Endothelial cell of umbilical vein (primary cell): ENCODE measurements around the gene TDO2. TPM values are rescaled to one million over a fixed set of nuclear protein-coding genes. Genes with fewer than 3 reads are reported as not detected.

Experiments
- BruUV-seq: library from RNA; stranded (reverse); fragments of 400-500 nt; replicated peaks from 2 replicates; lab custom pipeline; 2021; lab: Mats Ljungman, UMichigan
- CTCF ChIA-PET: fragments of 300-600, 350-600 bp; sonication (Branson Sonifier 250); formaldehyde crosslinking; loops from one replicate; lab custom pipeline; 2021; ENCODE audit warnings: antibody characterized with exemption, inconsistent platforms; lab: Charles Lee
- POLR2A ChIA-PET: fragments of 300-600, 350-600 bp; sonication (Branson Sonifier 250); formaldehyde crosslinking; loops from one replicate; lab custom pipeline; 2021; ENCODE audit warnings: antibody characterized with exemption, inconsistent platforms; lab: Charles Lee
- DNase-seq: peaks from one replicate; pipeline ENCODE4 v3.0.0-alpha.2; 2011; ENCODE audit warnings: low read depth, low spot score
- FAIRE-seq: peaks from 2 replicates; lab custom pipeline; 2011; peaks lifted over from hg19 to GRCh38; lab: Jason Lieb, UNC
- H2AFZ ChIP-seq: 2 replicates; pipeline ENCODE4 v1.6.0; 2012; ENCODE audit warnings: low read depth, low read length, control low read depth, inconsistent platforms
- H3K27ac ChIP-seq: 2 replicates; pipeline ENCODE4 v1.5.1; 2011; ENCODE audit warnings: low read depth, mild to moderate bottlenecking, control low read depth, low read length, moderate library complexity; ENCODE audit not compliant: insufficient read depth
- H3K27me3 ChIP-seq, 2 experiments: 2 replicates each; pipeline versions ENCODE4 v1.6.0 to v1.6.1; 2011; ENCODE audit warnings: low read length in 2 of 2, mixed read lengths in 1 of 2; ENCODE audit not compliant: control insufficient read depth in 2 of 2, insufficient read depth in 2 of 2
- H3K36me3 ChIP-seq, 2 experiments: 2 replicates in 1 of 2; 3 replicates in 1 of 2; pipeline ENCODE4 v1.5.1; 2011; ENCODE audit warnings: low read length in 2 of 2, mild to moderate bottlenecking in 1 of 2, moderate library complexity in 1 of 2; ENCODE audit not compliant: control insufficient read depth in 2 of 2, insufficient read depth in 2 of 2; ENCODE audit errors: extremely low read depth in 1 of 2
- H3K4me1 ChIP-seq: 3 replicates; pipeline ENCODE4 v1.5.1; 2011; ENCODE audit warnings: mild to moderate bottlenecking, low read length; ENCODE audit not compliant: control insufficient read depth, insufficient read depth; ENCODE audit errors: extremely low read depth
- H3K4me2 ChIP-seq: 2 replicates; pipeline ENCODE4 v1.6.1; 2011; ENCODE audit warnings: low read length, control low read depth, mixed read lengths; ENCODE audit not compliant: insufficient read depth
- H3K4me3 ChIP-seq, 3 experiments: fragments of 200-600 bp in 1 of 3; sonication (generic), shearing (Covaris generic) in 1 of 3; replicated peaks in 1 of 3; 2 replicates each; pipeline ENCODE4 v1.5.1; 2011 to 2016; ENCODE audit warnings: control low read depth in 3 of 3, low read length in 3 of 3, mild to moderate bottlenecking in 2 of 3, inconsistent platforms in 1 of 3, low read depth in 1 of 3, moderate library complexity in 1 of 3; ENCODE audit not compliant: insufficient read depth in 1 of 3
- H3K79me2 ChIP-seq: 2 replicates; pipeline ENCODE4 v1.6.0; 2012; ENCODE audit warnings: low read length, inconsistent platforms; ENCODE audit not compliant: control insufficient read depth, insufficient read depth
- H3K9ac ChIP-seq: replicated peaks from 2 replicates; pipeline ENCODE3; 2011; ENCODE audit warnings: low read length, control low read depth; ENCODE audit not compliant: insufficient read depth; ENCODE audit errors: extremely low read depth
- H3K9me1 ChIP-seq: replicated peaks from 3 replicates; pipeline ENCODE4 v1.6.0; 2011; ENCODE audit warnings: mild to moderate bottlenecking, low read length; ENCODE audit not compliant: control insufficient read depth, insufficient read depth; ENCODE audit errors: extremely low read depth
- H3K9me3 ChIP-seq: replicated peaks from 2 replicates; pipeline ENCODE4 v1.5.1; 2012; ENCODE audit warnings: low read length, inconsistent platforms; ENCODE audit not compliant: control insufficient read depth, insufficient read depth
- H4K20me1 ChIP-seq: replicated peaks from 2 replicates; pipeline ENCODE3; 2011; ENCODE audit warnings: mild to moderate bottlenecking, low read length; ENCODE audit not compliant: control insufficient read depth, insufficient read depth; ENCODE audit errors: extremely low read depth
- CTCF ChIP-seq, 2 donors: IDR thresholded peaks; 1 replicate in 1 of 2; 2 replicates in 1 of 2; pipeline ENCODE4 v1.5.1; 2011; ENCODE audit warnings: low read length in 2 of 2, mild to moderate bottlenecking in 2 of 2, moderate library complexity in 2 of 2, control low read depth in 1 of 2, inconsistent platforms in 1 of 2, low read depth in 1 of 2; ENCODE audit not compliant: insufficient read depth in 1 of 2; ENCODE audit errors: extremely low read depth in 1 of 2
- EZH2 ChIP-seq: IDR thresholded peaks from 2 replicates; pipeline ENCODE4 v1.6.1; 2012; ENCODE audit warnings: borderline replicate concordance, low read depth, mild to moderate bottlenecking, moderate library complexity, low read length, inconsistent platforms; ENCODE audit not compliant: severe bottlenecking
- FOS ChIP-seq: IDR thresholded peaks from 2 replicates; pipeline ENCODE4 v1.6.1; 2011; ENCODE audit warnings: mild to moderate bottlenecking, low read length, moderate library complexity, borderline replicate concordance; ENCODE audit not compliant: insufficient read depth
- GATA2 ChIP-seq: IDR thresholded peaks from 2 replicates; pipeline ENCODE4 v1.7.0; 2011; ENCODE audit warnings: low read depth, mild to moderate bottlenecking, moderate library complexity, mixed read lengths, low read length; ENCODE audit not compliant: insufficient read length, insufficient read depth
- JUN ChIP-seq: IDR thresholded peaks from 2 replicates; pipeline ENCODE4 v1.6.1; 2011; ENCODE audit warnings: borderline replicate concordance, low read depth; ENCODE audit not compliant: insufficient read length, insufficient read depth
- MYC ChIP-seq: IDR thresholded peaks from one replicate; pipeline ENCODE4 v1.6.1; 2011; ENCODE audit warnings: mild to moderate bottlenecking, low read depth, low read length
- POLR2A ChIP-seq: IDR thresholded peaks from 2 replicates; pipeline ENCODE4 v1.6.1; 2012; ENCODE audit warnings: low read depth, mild to moderate bottlenecking, control low read depth, low read length
- POLR2AphosphoS5 ChIP-seq: IDR thresholded peaks from 2 replicates; pipeline ENCODE4 v1.6.1; 2012; ENCODE audit warnings: low read depth, mild to moderate bottlenecking, control low read depth, low read length, moderate library complexity; ENCODE audit not compliant: insufficient read depth
- dilution Hi-C: fragments of 300-500 bp; cut with MboI; formaldehyde crosslinking; loops from one replicate; pipeline ENCODE4 v1.15.0; 2019; ENCODE audit warnings: low sequenced_read_pairs; ENCODE audit not compliant: extremely low pct_ligation_motif_present
- intact Hi-C: fragments of 100-400 bp; cut with micrococcal nuclease; formaldehyde crosslinking; loops from one replicate; pipeline ENCODE4 v1.10.0; 2022
- polyA plus RNA-seq, 4 experiments: library from polyadenylated mRNA; depleted of rRNA in 3 of 4; stranded (reverse) in 3 of 4; unstranded in 1 of 4; fragments of >200 nt; gene quantifications; 2 replicates each; pipeline versions ENCODE4 v1.2.1 to v1.2.3, GENCODE V29; 2011 to 2012; ENCODE audit warnings: missing spikeins in 1 of 4
- total RNA-seq: library from RNA; stranded (reverse); gene quantifications from 2 replicates; pipeline ENCODE4 v1.2.3, GENCODE V29; 2021
- TF ChIP-seq, protein P1 (sequence below): IDR thresholded peaks from 2 replicates; pipeline ENCODE4 v1.6.1; 2011; ENCODE audit not compliant: insufficient read depth, insufficient read length

Gene TDO2
- total and polyA plus RNA-seq, 2 donors (not counting 3 experiments of a cell fraction or from before 2014, with no cell fraction given) = not detected

- no peak overlapping the region for H3K9ac ChIP-seq
- H3K9me1 ChIP-seq = no peaks in the 10 kb centered on the region
- no peaks in the 10 kb centered on the region for H3K27me3 ChIP-seq
- no peaks in the 10 kb centered on the region for H3K4me1 ChIP-seq
- FAIRE-seq (no peak), DNase-seq (no peak)
- H3K9me3 ChIP-seq = no peaks in the 10 kb centered on the region
- TF ChIP-seq MYC (no peak), GATA2 (no peak), CTCF (IDR thresholded peaks at IDR 0.05; ENCODE audit: extremely low read depth in 1 of 2, insufficient read depth in 1 of 2, low read depth in 1 of 2, low read length in 2 of 2) (no peak), FOS (no peak), JUN (no peak), POLR2AphosphoS5 (no peak), POLR2A (no peak), EZH2 (no peak)
- TF ChIP-seq, protein P1, sequence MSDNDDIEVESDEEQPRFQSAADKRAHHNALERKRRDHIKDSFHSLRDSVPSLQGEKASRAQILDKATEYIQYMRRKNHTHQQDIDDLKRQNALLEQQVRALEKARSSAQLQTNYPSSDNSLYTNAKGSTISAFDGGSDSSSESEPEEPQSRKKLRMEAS = no peak
- H4K20me1 ChIP-seq = no peaks in the 10 kb centered on the region
- intact Hi-C loops = no loop called here
- H2AFZ ChIP-seq = no peak overlapping the region
- ChIA-PET POLR2A (no interaction called here), CTCF (no interaction called here)
- dilution Hi-C loops = no loop called here
- no peaks in the 10 kb centered on the region for H3K79me2 ChIP-seq
- H3K4me3 ChIP-seq = no peak overlapping the region
- no peaks in the 10 kb centered on the region for H3K36me3 ChIP-seq
- no peak overlapping the region for H3K27ac ChIP-seq
- no peak overlapping the region for H3K4me2 ChIP-seq
- BruUV-seq = no TSS peak
These were observed 21.1 kb downstream of the TDO2 start for GRCh38 chr4:155924637-155925036.
